CD14-positive monocyte (primary cell): ENCODE results near the gene FKBP9. TPM values are rescaled to one million over a fixed set of nuclear protein-coding genes. Genes with fewer than 3 reads are reported as not detected.

Experiments
- DNase-seq, 3 donors: peaks; one replicate each; pipeline ENCODE4 v3.0.0-alpha.2; 2011 to 2022
- H2AFZ ChIP-seq: 2 replicates; pipeline ENCODE4 v1.6.0; 2012; ENCODE audit warnings: mild to moderate bottlenecking, low read depth, low read length, inconsistent platforms; ENCODE audit not compliant: insufficient read depth, poor library complexity, severe bottlenecking
- H3K27ac ChIP-seq, 2 donors: 1 replicate in 1 of 2; 2 replicates in 1 of 2; pipeline ENCODE4 v1.5.1; 2012 to 2013; ENCODE audit warnings: low read length in 2 of 2, control low read depth in 1 of 2, inconsistent platforms in 1 of 2, low read depth in 1 of 2, mild to moderate bottlenecking in 1 of 2
- H3K27me3 ChIP-seq, 2 donors: one replicate each; pipeline versions ENCODE4 v1.6.0 to v1.6.1; 2011 to 2013; ENCODE audit warnings: low read length in 2 of 2; ENCODE audit not compliant: control insufficient read depth in 2 of 2, insufficient read depth in 2 of 2
- H3K36me3 ChIP-seq, 2 donors: replicated peaks in 1 of 2; 1 replicate in 1 of 2; 2 replicates in 1 of 2; pipeline versions ENCODE4 v1.5.1 to v1.6.1; 2012 to 2013; ENCODE audit warnings: low read length in 2 of 2, control low read depth in 1 of 2, inconsistent platforms in 1 of 2, mild to moderate bottlenecking in 1 of 2; ENCODE audit not compliant: insufficient read depth in 2 of 2, control insufficient read depth in 1 of 2
- H3K4me1 ChIP-seq, 2 donors: 1 replicate in 1 of 2; 2 replicates in 1 of 2; pipeline versions ENCODE4 v1.5.1 to v1.6.1; 2012 to 2013; ENCODE audit warnings: low read length in 2 of 2, control low read depth in 1 of 2, inconsistent platforms in 1 of 2, mild to moderate bottlenecking in 1 of 2, moderate library complexity in 1 of 2; ENCODE audit not compliant: insufficient read depth in 2 of 2, control insufficient read depth in 1 of 2
- H3K4me2 ChIP-seq: replicated peaks from 2 replicates; pipeline ENCODE3; 2012; ENCODE audit warnings: low read length, moderate library complexity, mild to moderate bottlenecking; ENCODE audit not compliant: poor library complexity, severe bottlenecking; ENCODE audit errors: extremely low read depth
- H3K4me3 ChIP-seq, 3 experiments: fragments of 200-600 bp in 1 of 3; sonication (generic) in 1 of 3; replicated peaks in 1 of 3; 1 replicate in 2 of 3; 2 replicates in 1 of 3; pipeline ENCODE4 v1.5.1; 2011 to 2013; ENCODE audit warnings: low read length in 3 of 3, mild to moderate bottlenecking in 3 of 3, control low read depth in 2 of 3, low read depth in 2 of 3, inconsistent platforms in 1 of 3, moderate library complexity in 1 of 3
- H3K79me2 ChIP-seq: 2 replicates; pipeline ENCODE4 v1.6.0; 2012; ENCODE audit warnings: mild to moderate bottlenecking, control low read depth, inconsistent platforms, low read length, moderate library complexity; ENCODE audit not compliant: insufficient read depth
- H3K9ac ChIP-seq: 2 replicates; pipeline ENCODE4 v1.6.0; 2017; ENCODE audit warnings: low read length, mild to moderate bottlenecking; ENCODE audit not compliant: insufficient read depth, poor library complexity, severe bottlenecking
- H3K9me3 ChIP-seq, 2 donors: replicated peaks in 1 of 2; 1 replicate in 1 of 2; 2 replicates in 1 of 2; pipeline versions ENCODE4 v1.5.1 to v1.6.1; 2012 to 2013; ENCODE audit warnings: low read length in 2 of 2, control low read depth in 1 of 2; ENCODE audit not compliant: control insufficient read depth in 1 of 2, insufficient read depth in 1 of 2
- H4K20me1 ChIP-seq: 2 replicates; pipeline ENCODE4 v1.6.0; 2012; ENCODE audit warnings: mild to moderate bottlenecking, low read length, control low read depth, moderate library complexity; ENCODE audit not compliant: insufficient read depth
- H3K27ac Mint-ChIP-seq, 7 donors: one replicate each; pipeline ENCODE4 v1.8.0; 2020; ENCODE audit warnings: mild to moderate bottlenecking in 7 of 7, mixed read lengths in 7 of 7, moderate library complexity in 6 of 7, inconsistent platforms in 2 of 7
- H3K27me3 Mint-ChIP-seq, 3 donors: one replicate each; pipeline ENCODE4 v1.8.0; 2021 to 2022; ENCODE audit warnings: low read depth in 3 of 3, mild to moderate bottlenecking in 3 of 3, mixed read lengths in 3 of 3, moderate library complexity in 3 of 3, inconsistent platforms in 1 of 3
- H3K36me3 Mint-ChIP-seq, 2 donors: one replicate each; pipeline ENCODE4 v1.8.0; 2020; ENCODE audit warnings: mixed read lengths in 2 of 2, inconsistent platforms in 1 of 2, mild to moderate bottlenecking in 1 of 2
- H3K4me1 Mint-ChIP-seq: one replicate; pipeline ENCODE4 v1.8.0; 2020; ENCODE audit warnings: mild to moderate bottlenecking, mixed read lengths
- H3K4me3 Mint-ChIP-seq, 2 donors: one replicate each; pipeline ENCODE4 v1.8.0; 2020; ENCODE audit warnings: mild to moderate bottlenecking in 2 of 2, mixed read lengths in 2 of 2, moderate library complexity in 1 of 2
- H3K9me3 Mint-ChIP-seq, 7 donors: one replicate each; pipeline ENCODE4 v1.8.0; 2020 to 2022; ENCODE audit warnings: mixed read lengths in 7 of 7, mild to moderate bottlenecking in 6 of 7, moderate library complexity in 6 of 7, inconsistent platforms in 2 of 7
- CTCF ChIP-seq: fragments of 200-600 bp; IDR thresholded peaks from one replicate; pipeline ENCODE4 v1.8.0; 2022; ENCODE audit warnings: antibody characterized with exemption, mild to moderate bottlenecking
- WGBS: methylation state at CpG from one replicate; pipeline ENCODE4 v1.1.5; 2013; ENCODE audit warnings: missing lambda C conversion rate; ENCODE audit not compliant: insufficient coverage; 5-methylcytosine and 5-hydroxymethylcytosine counted together
- intact Hi-C, 2 donors: fragments of 100-400 bp; cut with micrococcal nuclease; formaldehyde crosslinking; loops; one replicate each; pipeline versions ENCODE4 v1.15.0 to v1.15.1; 2023
- polyA plus RNA-seq, 3 donors: library from polyadenylated mRNA; depleted of rRNA in 1 of 3; unstranded in 2 of 3; stranded (reverse) in 1 of 3; fragments of 300-500 nt in 2 of 3; fragments of >200 nt in 1 of 3; fragmentation: Illumina TruSeq in 2 of 3; gene quantifications; 1 replicate in 2 of 3; 2 replicates in 1 of 3; pipeline ENCODE4 v1.2.3, GENCODE V29; 2012 to 2021

FKBP9 gene
- polyA plus RNA-seq, 3 donors = 2.9 to 5.6 (median 4.2) TPM

GRCh38 chr7:33048704-33049103 lies 91.5 kb downstream of the FKBP9 start:
- Mint-ChIP-seq H3K27me3 (no peaks in the 10 kb centered on the region), H3K4me3 (no peak overlapping the region), H3K9me3 (no peaks in the 10 kb centered on the region), H3K36me3 (no peaks in the 10 kb centered on the region), H3K4me1 (peaks cover 39% of the 10 kb centered on the region), H3K27ac (peak overlapping the region in 2 of 7 donors; percentile 18 to 21)
- Histone ChIP-seq H3K27ac (no peak overlapping the region), H3K79me2 (peaks cover 86% of the 10 kb centered on the region), H3K4me2 (no peak overlapping the region), H3K9me3 (no peaks in the 10 kb centered on the region), H3K36me3 (no peaks in the 10 kb centered on the region), H4K20me1 (peaks cover 43% of the 10 kb centered on the region), H3K4me3 (no peak overlapping the region), H3K4me1 (peaks cover 33 to 55% of the 10 kb centered on the region in 2 donors), H3K27me3 (no peaks in the 10 kb centered on the region), H2AFZ (no peak overlapping the region), H3K9ac (no peak overlapping the region)
- WGBS = no CpG with 5 or more reads among the region's 1 CpG
- DNase-seq = no peak
- no peak for TF ChIP-seq CTCF
- intact Hi-C loops = no loop called here

- Histone ChIP-seq H3K4me1 (peaks cover 42 to 61% of the 10 kb centered on the region in 2 donors), H3K9me3 (no peaks in the 10 kb centered on the region), H2AFZ (peak overlapping the region; percentile 25), H3K27me3 (no peaks in the 10 kb centered on the region), H3K4me3 (peak overlapping the region; percentile 38 to 93 (median 70)), H4K20me1 (peaks cover 47% of the 10 kb centered on the region), H3K27ac (peak overlapping the region; percentile 0 to 78), H3K4me2 (peak overlapping the region; percentile 78), H3K9ac (peak overlapping the region; percentile 23), H3K79me2 (peaks cover 86% of the 10 kb centered on the region), H3K36me3 (no peaks in the 10 kb centered on the region)
- H3K27ac Mint-ChIP-seq = peak overlapping the region; percentile 81 to 96 (median 91)
- H3K27me3 Mint-ChIP-seq = no peaks in the 10 kb centered on the region
- DNase-seq = peak; percentile 59 to 91 (median 73)
- no CpG with 5 or more reads among the region's 1 CpG for WGBS
- intact Hi-C loops = no loop called here
- H3K4me3 Mint-ChIP-seq = peak overlapping the region; percentile 76 to 81
- H3K9me3 Mint-ChIP-seq = no peaks in the 10 kb centered on the region
- H3K4me1 Mint-ChIP-seq = peaks cover 46% of the 10 kb centered on the region
- no peaks in the 10 kb centered on the region for H3K36me3 Mint-ChIP-seq
- peak; percentile 78 for TF ChIP-seq CTCF
Measured at GRCh38 chr7:33050535-33051318, 93.5 kb downstream of the FKBP9 start.
